Choroid plexus epithelial cell (primary cell): ENCODE data around the gene KLHL33.

Experiments
- DNase-seq: peaks from one replicate; pipeline ENCODE4 v3.0.0-alpha.2; 2010; ENCODE audit warnings: low read depth
- H3K4me3 ChIP-seq: 2 replicates; pipeline ENCODE4 v1.5.1; 2011; ENCODE audit warnings: low read depth, mild to moderate bottlenecking, control low read depth, low read length, moderate library complexity
- TF ChIP-seq, protein P1 (sequence below): conservative IDR thresholded peaks from 2 replicates; pipeline ENCODE4 v1.5.1; 2011; ENCODE audit warnings: low read depth, mild to moderate bottlenecking, control low read depth, inconsistent platforms, low read length, moderate library complexity

KLHL33 gene

GRCh38 chr14:20383032-20383431, 52.9 kb downstream of the KLHL33 start:
- no peak overlapping the region for H3K4me3 ChIP-seq
- no peak for DNase-seq
- TF ChIP-seq, protein P1, sequence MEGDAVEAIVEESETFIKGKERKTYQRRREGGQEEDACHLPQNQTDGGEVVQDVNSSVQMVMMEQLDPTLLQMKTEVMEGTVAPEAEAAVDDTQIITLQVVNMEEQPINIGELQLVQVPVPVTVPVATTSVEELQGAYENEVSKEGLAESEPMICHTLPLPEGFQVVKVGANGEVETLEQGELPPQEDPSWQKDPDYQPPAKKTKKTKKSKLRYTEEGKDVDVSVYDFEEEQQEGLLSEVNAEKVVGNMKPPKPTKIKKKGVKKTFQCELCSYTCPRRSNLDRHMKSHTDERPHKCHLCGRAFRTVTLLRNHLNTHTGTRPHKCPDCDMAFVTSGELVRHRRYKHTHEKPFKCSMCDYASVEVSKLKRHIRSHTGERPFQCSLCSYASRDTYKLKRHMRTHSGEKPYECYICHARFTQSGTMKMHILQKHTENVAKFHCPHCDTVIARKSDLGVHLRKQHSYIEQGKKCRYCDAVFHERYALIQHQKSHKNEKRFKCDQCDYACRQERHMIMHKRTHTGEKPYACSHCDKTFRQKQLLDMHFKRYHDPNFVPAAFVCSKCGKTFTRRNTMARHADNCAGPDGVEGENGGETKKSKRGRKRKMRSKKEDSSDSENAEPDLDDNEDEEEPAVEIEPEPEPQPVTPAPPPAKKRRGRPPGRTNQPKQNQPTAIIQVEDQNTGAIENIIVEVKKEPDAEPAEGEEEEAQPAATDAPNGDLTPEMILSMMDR, result no peak

DNA sequence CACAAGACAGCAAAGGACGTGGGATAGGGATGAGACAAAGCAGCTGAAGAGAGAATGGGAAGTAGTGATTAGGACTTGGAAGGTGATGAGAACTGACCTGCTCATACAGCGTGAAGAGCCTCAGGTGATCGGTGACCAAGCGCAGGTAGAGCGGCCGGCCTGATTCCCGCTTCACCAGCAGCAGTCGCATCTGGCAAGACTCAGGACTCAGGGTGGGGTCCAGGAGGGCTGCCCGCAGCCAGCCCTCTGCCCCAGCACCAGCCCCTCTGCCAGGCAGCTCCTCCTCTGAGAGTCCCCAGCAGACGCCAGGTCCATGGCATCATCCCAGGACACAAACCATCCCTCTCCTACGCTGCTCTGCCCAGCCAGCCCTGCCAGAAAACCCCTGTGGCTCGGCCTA, 53.4 kb downstream of the KLHL33 start:
- TF ChIP-seq, protein P1, result no peak
- no peak overlapping the region for H3K4me3 ChIP-seq
- no peak for DNase-seq

- TF ChIP-seq, protein P1, result no peak
- no peak overlapping the region for H3K4me3 ChIP-seq
- DNase-seq, result no peak
Observed at GRCh38 chr14:20381341-20381740, 54.6 kb downstream of the KLHL33 start.

GRCh38 chr14:20380681-20381080, 55.3 kb downstream of the KLHL33 start:
- no peak overlapping the region for H3K4me3 ChIP-seq
- TF ChIP-seq, protein P1, result no peak
- no peak for DNase-seq

DNA sequence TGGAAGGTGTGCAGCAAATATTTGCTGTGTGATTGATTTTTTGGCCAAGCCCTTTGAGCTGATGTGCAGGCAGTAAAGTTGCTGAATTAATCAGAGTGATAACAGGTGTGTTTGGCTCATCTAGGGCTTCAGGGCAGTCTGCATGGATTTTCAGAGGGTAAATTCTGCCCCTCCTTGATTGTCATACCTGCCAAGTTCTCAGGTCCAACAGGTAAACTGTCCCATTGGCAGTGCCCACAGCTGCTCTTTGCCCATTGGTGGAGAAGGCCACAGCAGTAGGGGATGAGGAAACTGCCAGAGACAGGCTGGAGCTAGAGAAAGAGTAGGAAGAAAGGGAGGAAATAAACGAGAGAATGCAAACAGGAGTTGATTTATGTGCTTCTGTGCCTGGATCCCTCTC, 56.2 kb downstream of the KLHL33 start:
- TF ChIP-seq, protein P1, result no peak
- H3K4me3 ChIP-seq, result no peak overlapping the region
- DNase-seq, result no peak

- TF ChIP-seq, protein P1, result no peak
- no peak overlapping the region for H3K4me3 ChIP-seq
- DNase-seq, result no peak
Observed at GRCh38 chr14:20377171-20377570, 58.8 kb downstream of the KLHL33 start.

DNA sequence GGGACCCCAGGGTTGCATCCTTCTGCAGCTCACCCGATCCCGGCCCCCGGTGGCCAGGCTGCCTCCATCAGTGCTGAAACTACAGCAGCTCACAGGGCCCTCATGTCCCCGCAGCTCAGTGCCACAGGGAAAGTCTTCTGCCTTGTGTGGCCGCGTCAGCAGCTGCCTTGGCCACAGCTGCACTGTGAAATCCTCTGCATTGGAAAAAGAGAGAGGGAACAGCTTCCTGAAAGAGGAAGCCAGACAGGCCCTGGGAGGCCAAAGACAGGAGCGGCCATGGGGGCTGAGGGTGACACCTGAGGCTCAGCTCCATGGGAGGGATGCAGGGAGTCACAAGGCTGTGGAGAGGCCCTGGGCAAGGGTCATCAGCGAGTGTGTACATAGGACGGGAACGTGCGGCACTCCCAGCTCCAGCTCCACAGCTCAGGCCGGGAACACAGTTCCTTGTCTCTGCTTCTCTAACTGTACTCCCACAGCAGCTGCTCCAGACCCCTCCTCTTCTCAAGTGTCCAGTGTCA, 59.8 kb downstream of the KLHL33 start:
- DNase-seq, result no peak
- TF ChIP-seq, protein P1, result no peak
- H3K4me3 ChIP-seq, result no peak overlapping the region
